Esophagus squamous epithelium (tissue), 5 donors: ENCODE results near the gene KDELR3. TPM values are rescaled to one million over a fixed set of nuclear protein-coding genes. Genes with fewer than 3 reads are reported as not detected.

Experiments used
- DNase-seq: peaks from one replicate; lab custom pipeline; 2025; lab: John Stamatoyannopoulos, UW
- H3K27ac ChIP-seq, 4 donors: fragments of 200-600 bp; sonication (generic); one replicate each; pipeline ENCODE4 v1.5.1; 2016 to 2019; ENCODE audit warnings: mild to moderate bottlenecking in 1 of 4
- H3K27me3 ChIP-seq, 4 donors: fragments of 200-600 bp; sonication (generic); 1 replicate in 3 of 4; 2 replicates in 1 of 4; pipeline versions ENCODE4 v1.5.1 to v1.6.0; 2017 to 2021; ENCODE audit warnings: antibody characterized with exemption in 1 of 4
- H3K36me3 ChIP-seq, 3 donors: fragments of 200-600 bp; sonication (generic); one replicate each; pipeline ENCODE4 v1.5.1; 2016 to 2019
- H3K4me1 ChIP-seq, 3 donors: fragments of 200-600 bp; sonication (generic); one replicate each; pipeline ENCODE4 v1.5.1; 2017 to 2019
- H3K4me3 ChIP-seq, 4 donors: fragments of 200-600 bp; sonication (generic); 1 replicate in 3 of 4; 2 replicates in 1 of 4; pipeline ENCODE4 v1.5.1; 2016 to 2019; ENCODE audit warnings: mild to moderate bottlenecking in 2 of 4, moderate library complexity in 1 of 4
- H3K9me3 ChIP-seq, 3 donors: fragments of 200-600 bp; sonication (generic); one replicate each; pipeline ENCODE4 v1.5.1; 2016 to 2019
- POLR2A ChIP-seq, 4 donors: fragments of 450-650 bp; IDR thresholded peaks; one replicate each; pipeline ENCODE4 v1.6.1; 2017; ENCODE audit warnings: antibody characterized with exemption in 4 of 4, mild to moderate bottlenecking in 4 of 4, moderate library complexity in 3 of 4
- WGBS, 2 donors: methylation state at CpG; one replicate each; pipeline ENCODE4 v1.1.5; 2018; 5-methylcytosine and 5-hydroxymethylcytosine counted together
- intact Hi-C: fragments of 100-400 bp; cut with DNase I; formaldehyde crosslinking; loops from one replicate; pipeline ENCODE4 v1.15.0; 2022
- total RNA-seq, 4 donors: library from RNA; depleted of rRNA; stranded (reverse); fragments of >200 nt; gene quantifications; one replicate each; pipeline ENCODE4 v1.1.0, GENCODE V29; 2016
- TF ChIP-seq, protein P1 (sequence below), 6 experiments: fragments of 450-650 bp in 4 of 6; fragments of 200-600 bp in 2 of 6; sonication (generic) in 2 of 6; IDR thresholded peaks; one replicate each; pipeline ENCODE4 v1.5.1; 2016 to 2019; ENCODE audit warnings: antibody characterized with exemption in 6 of 6, mild to moderate bottlenecking in 4 of 6, moderate library complexity in 4 of 6
- donor health status: DM: yes; HTN: yes; CAD: no.

The KDELR3 gene
- total RNA-seq, 4 donors from 2014 or later, result 1.1 to 9.6 (median 1.9) TPM

DNA sequence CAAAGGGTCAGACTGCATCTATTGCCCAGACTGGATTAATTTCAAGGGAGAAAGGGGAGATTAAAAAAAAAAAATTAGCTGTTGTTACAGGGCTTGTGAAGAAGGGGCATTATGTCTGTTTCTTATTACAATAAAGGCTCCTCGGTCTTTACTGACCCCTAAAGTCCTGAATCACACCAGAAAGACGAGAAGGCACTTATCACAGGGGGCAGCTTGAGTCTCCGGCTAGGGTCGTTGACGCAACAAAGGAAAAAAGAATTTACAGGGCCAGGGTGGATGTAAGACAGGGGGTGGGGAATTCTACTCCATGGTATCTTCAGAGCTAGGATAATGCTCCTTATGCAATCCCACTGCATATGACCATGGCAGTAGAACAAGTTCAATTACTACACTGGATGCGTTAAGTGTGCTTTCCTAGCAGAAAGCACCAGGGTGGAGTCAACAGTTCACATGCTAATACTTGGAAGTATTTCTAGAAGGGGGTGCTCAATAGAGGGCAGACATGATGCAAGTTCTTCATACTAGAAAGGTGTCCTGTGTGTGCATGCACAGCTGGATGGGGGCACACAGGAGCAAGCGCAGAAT is 21.8 kb downstream of the KDELR3 start:
- Histone ChIP-seq H3K4me1 (peaks cover 0 to 40% (median 4%) of the 10 kb centered on the region in 3 donors), H3K4me3 (no peak overlapping the region), H3K36me3 (peaks cover 40 to 100% (median 81%) of the 10 kb centered on the region in 3 donors), H3K9me3 (no peaks in the 10 kb centered on the region), H3K27ac (peak overlapping the region in 2 of 4 donors; percentile 50 to 51), H3K27me3 (no peaks in the 10 kb centered on the region)
- 81 to 84% methylated on average over 7 of the region's 7 CpGs for WGBS, 2 donors
- intact Hi-C loops, result no loop called here
- DNase-seq, result no peak
- TF ChIP-seq, protein P1, sequence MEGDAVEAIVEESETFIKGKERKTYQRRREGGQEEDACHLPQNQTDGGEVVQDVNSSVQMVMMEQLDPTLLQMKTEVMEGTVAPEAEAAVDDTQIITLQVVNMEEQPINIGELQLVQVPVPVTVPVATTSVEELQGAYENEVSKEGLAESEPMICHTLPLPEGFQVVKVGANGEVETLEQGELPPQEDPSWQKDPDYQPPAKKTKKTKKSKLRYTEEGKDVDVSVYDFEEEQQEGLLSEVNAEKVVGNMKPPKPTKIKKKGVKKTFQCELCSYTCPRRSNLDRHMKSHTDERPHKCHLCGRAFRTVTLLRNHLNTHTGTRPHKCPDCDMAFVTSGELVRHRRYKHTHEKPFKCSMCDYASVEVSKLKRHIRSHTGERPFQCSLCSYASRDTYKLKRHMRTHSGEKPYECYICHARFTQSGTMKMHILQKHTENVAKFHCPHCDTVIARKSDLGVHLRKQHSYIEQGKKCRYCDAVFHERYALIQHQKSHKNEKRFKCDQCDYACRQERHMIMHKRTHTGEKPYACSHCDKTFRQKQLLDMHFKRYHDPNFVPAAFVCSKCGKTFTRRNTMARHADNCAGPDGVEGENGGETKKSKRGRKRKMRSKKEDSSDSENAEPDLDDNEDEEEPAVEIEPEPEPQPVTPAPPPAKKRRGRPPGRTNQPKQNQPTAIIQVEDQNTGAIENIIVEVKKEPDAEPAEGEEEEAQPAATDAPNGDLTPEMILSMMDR (IDR thresholded peaks at IDR 0.05), result no peak
- no peak for TF ChIP-seq POLR2A (IDR thresholded peaks at IDR 0.05)

DNA sequence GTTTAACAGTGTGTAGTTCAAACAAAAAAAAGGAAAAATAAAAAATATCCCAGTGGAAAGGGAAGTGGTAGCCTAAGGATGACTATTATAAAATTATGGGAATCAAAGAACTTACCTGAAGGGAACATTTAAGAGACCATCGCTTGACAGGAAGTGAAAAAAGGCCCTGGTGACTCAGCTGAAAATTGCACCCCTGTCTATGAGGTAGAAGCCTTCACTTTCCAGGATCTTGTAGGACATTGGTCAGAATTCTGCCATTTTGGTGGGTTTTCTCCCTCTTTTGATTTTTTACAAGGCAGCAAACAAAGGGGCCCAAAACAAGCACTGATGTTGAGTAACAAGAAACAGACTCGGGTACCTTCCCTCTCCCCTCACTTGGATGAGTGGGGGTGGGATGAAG is 22.6 kb downstream of the KDELR3 start:
- WGBS, 2 donors, result 60 to 69% methylated on average over 2 of the region's 2 CpGs
- Histone ChIP-seq H3K27ac (peak overlapping the region in 2 of 4 donors; percentile 50 to 51), H3K36me3 (peaks cover 44 to 100% (median 82%) of the 10 kb centered on the region in 3 donors), H3K4me1 (peaks cover 0 to 44% (median 4%) of the 10 kb centered on the region in 3 donors), H3K4me3 (no peak overlapping the region), H3K9me3 (no peaks in the 10 kb centered on the region), H3K27me3 (no peaks in the 10 kb centered on the region)
- no peak for DNase-seq
- TF ChIP-seq, protein P1 (IDR thresholded peaks at IDR 0.05), result no peak
- TF ChIP-seq POLR2A (IDR thresholded peaks at IDR 0.05), result no peak
- intact Hi-C loops, result no loop called here

DNA sequence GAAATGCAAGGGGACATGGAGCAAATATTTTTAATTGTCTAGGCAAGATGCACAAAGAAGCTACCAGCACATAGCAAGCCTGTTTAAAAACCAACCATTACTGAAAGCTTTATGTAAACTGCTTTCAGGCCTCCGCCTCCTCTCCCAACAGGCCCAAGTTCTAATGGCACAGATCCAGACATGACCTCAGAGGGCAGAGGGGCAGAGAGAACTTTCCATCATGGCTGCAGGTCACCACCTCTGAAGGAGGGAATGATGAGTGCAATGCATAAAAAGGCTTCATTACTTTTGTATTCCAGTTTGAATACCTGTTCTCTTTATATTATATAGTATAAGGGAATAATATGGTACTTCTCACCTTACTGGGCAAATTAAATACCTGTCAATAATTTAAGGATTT is 23.0 kb downstream of the KDELR3 start:
- Histone ChIP-seq H3K9me3 (no peaks in the 10 kb centered on the region), H3K36me3 (peaks cover 44 to 100% (median 82%) of the 10 kb centered on the region in 3 donors), H3K4me1 (peaks cover 0 to 44% (median 4%) of the 10 kb centered on the region in 3 donors), H3K27ac (peak overlapping the region in 2 of 4 donors; percentile 50 to 51), H3K4me3 (no peak overlapping the region), H3K27me3 (no peaks in the 10 kb centered on the region)
- TF ChIP-seq, protein P1 (IDR thresholded peaks at IDR 0.05), result no peak
- TF ChIP-seq POLR2A (IDR thresholded peaks at IDR 0.05), result no peak
- intact Hi-C loops, result no loop called here
- no peak for DNase-seq
- 70 to 92% methylated on average over 1 of the region's 1 CpG for WGBS, 2 donors

DNA sequence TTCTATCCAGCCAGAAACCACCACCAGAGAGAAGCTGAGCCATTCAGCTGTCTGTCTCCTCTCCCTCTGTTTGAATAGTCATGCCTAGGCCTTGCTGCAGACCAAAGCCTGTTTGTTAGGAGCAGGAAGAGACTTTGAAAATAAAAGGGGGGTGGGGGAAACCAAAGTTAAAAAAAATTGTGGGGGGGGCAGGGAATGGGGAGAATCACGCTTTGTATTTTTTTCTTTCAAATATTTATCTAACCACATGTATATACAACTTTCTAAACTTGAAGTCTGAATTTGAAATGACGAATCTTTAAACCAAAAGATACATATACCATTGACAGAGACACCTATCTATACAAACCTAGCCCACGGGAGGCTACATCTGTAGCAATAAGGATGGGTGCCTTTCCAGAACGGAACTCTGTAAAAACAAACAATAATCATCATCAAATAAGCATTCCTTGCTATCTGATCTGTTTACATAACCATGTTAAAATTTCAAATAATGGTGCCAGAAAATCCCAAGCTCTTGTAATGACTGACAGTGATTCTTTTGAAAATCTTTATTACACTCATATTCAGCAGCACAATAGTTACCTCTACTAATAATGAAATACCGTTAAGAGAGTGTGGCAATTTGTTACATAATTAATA is 23.9 kb downstream of the KDELR3 start:
- H3K9me3 ChIP-seq, result no peaks in the 10 kb centered on the region
- intact Hi-C loops, result no loop called here
- 67 to 72% methylated on average over 5 of the region's 5 CpGs for WGBS, 2 donors
- H3K4me3 ChIP-seq, result no peak overlapping the region
- TF ChIP-seq, protein P1 (IDR thresholded peaks at IDR 0.05), result no peak
- H3K36me3 ChIP-seq, result peaks cover 46 to 100% (median 82%) of the 10 kb centered on the region in 3 donors
- H3K27me3 ChIP-seq, result no peaks in the 10 kb centered on the region
- H3K4me1 ChIP-seq, result peaks cover 0 to 51% (median 4%) of the 10 kb centered on the region in 3 donors
- peak overlapping the region in 2 of 4 donors; percentile 21 to 51 for H3K27ac ChIP-seq
- DNase-seq, result no peak

DNA sequence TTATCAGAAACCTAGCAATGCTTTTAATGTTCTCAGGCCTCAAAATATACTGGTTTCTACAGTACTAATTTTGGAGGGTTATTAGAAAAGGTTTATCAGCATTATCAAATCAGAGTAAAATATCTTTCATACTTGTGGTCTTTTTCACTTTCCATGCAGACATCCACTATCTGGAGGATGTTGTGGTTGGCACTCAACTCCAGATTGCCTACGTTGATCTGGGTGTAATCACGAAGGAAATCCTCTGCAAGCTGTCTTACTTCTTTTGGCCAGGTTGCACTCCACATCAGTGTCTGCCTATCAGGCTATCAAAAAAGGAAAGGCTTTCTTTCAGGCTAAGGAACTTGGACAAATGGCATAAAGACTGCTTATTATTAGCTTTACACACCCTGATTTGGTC is 26.6 kb downstream of the KDELR3 start:
- DNase-seq, result no peak
- H3K4me3 ChIP-seq, result no peak overlapping the region
- H3K27me3 ChIP-seq, result no peaks in the 10 kb centered on the region
- no peaks in the 10 kb centered on the region for H3K9me3 ChIP-seq
- H3K4me1 ChIP-seq, result peaks cover 0 to 66% (median 4%) of the 10 kb centered on the region in 3 donors
- no peak overlapping the region for H3K27ac ChIP-seq
- peaks cover 41 to 100% (median 83%) of the 10 kb centered on the region in 3 donors for H3K36me3 ChIP-seq
- WGBS, 2 donors, result 40 to 51% methylated on average over 2 of the region's 2 CpGs
- TF ChIP-seq, protein P1 (IDR thresholded peaks at IDR 0.05), result no peak
- no peak for TF ChIP-seq POLR2A (IDR thresholded peaks at IDR 0.05)
- intact Hi-C loops, result no loop called here
